Measurements from ENCODE around the gene ZFYVE28. TPM values are rescaled to one million over a fixed set of nuclear protein-coding genes. Genes with fewer than 3 reads are reported as not detected.
A peak's percentile ranks its signal among the peaks of the same experiment; 100 is the strongest.

The ZFYVE28 gene
- total RNA-seq, 2 donors from 2014 or later = 29.6 to 31.6 TPM

DNA sequence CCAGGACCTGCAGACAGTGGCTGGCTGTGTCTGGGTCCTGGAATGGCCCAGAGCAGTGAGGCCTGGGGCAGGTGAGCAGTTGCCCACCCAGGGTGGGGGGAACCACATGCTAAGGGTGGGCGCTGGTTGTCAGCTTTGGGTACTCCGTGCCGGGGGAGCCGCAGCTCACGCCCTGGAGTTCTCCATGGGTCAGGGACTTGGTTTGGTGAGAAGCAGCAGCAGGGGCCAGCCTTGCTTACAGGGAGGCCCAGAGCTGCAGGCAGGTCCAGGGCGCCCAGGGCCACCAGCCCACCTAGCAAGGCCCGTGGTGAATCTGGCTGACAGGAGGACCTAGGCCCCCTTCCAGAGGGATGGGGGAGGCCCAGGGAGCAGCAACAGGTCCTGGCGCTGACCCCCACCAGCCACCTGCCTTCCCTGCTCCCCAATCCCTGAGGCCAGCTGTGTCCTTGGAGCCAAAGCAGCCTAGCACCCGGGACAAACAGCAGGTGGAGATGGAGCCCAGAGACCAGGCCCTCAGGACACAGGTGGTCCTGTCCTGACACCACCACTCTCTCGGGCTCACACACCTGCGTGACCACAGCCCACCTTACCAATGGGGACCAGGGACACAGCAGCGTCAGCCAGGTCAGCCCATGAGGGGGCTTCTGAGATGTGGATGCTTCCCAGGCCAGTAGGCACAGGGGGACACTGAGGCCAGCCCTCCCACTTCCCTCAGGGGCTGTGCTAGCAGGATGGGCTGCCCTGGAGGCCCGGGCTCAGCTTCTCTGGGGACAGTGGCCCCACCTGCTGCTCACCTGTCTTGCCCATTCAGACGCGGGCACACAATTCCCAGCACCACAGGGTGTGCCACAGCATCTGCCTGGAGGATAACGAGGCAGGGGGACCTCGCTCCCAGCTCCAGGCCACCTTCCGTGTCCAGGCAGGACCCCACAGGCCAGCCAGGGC, 160.1 kb downstream of the ZFYVE28 start:
- TF ChIP-seq, protein P1, sequence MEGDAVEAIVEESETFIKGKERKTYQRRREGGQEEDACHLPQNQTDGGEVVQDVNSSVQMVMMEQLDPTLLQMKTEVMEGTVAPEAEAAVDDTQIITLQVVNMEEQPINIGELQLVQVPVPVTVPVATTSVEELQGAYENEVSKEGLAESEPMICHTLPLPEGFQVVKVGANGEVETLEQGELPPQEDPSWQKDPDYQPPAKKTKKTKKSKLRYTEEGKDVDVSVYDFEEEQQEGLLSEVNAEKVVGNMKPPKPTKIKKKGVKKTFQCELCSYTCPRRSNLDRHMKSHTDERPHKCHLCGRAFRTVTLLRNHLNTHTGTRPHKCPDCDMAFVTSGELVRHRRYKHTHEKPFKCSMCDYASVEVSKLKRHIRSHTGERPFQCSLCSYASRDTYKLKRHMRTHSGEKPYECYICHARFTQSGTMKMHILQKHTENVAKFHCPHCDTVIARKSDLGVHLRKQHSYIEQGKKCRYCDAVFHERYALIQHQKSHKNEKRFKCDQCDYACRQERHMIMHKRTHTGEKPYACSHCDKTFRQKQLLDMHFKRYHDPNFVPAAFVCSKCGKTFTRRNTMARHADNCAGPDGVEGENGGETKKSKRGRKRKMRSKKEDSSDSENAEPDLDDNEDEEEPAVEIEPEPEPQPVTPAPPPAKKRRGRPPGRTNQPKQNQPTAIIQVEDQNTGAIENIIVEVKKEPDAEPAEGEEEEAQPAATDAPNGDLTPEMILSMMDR (IDR thresholded peaks at IDR 0.05) = no peak
- peaks cover 4% of the 10 kb centered on the region for H3K36me3 ChIP-seq
- H3K4me3 ChIP-seq = no peak overlapping the region
- H3K9ac ChIP-seq (ENCODE audit: low read depth in 2 of 2, low read length in 2 of 2) = peak overlapping the region in 1 of 2 donors; percentile 28
- peaks cover 10% of the 10 kb centered on the region for H3K4me1 ChIP-seq
- intact Hi-C loops (cut with DNase I) = no loop called here
- H3K27ac ChIP-seq = no peak overlapping the region
- H3K9me3 ChIP-seq = no peaks in the 10 kb centered on the region
- H3K27me3 ChIP-seq = no peaks in the 10 kb centered on the region
- peak; percentile 17 for DNase-seq

DNA sequence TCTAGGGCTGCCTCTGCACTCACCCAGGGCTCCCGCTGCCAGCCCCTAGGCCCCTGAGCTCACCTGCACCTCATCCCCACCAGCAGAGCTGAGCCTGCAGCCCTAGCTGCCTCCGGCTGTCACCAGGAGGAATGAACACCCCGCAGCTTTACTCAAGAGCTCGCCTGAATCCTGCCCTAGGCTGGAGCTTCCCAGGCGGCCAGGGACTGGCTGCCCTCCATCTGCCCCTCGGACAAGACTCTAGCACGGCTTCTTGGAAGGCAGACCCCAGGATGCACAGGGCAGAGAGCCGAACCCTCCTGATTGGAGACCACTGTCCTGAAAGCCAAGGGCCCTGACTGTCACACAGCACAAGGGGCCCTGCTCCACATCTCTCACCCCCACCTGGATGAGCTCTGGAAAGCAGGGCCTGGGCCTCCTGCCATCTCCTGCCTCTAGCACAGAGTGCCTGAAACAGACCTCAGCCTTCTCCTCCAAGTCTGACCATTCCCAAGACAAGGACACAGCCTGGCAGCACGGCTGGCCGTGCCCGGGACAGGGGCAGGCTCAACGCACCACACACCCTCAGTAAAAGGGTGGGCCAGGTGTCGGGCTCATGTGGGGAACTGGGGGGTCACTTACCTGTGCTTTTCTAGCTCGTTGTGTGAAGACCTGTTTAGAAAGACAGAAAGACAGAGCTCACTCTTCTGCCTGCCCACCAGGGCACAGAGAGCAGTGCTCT, 160.9 kb downstream of the ZFYVE28 start:
- Histone ChIP-seq H3K27me3 (no peaks in the 10 kb centered on the region), H3K4me3 (no peak overlapping the region), H3K9ac (ENCODE audit: low read depth in 2 of 2, low read length in 2 of 2) (peak overlapping the region in 1 of 2 donors; percentile 28), H3K36me3 (peaks cover 4% of the 10 kb centered on the region), H3K4me1 (peaks cover 10% of the 10 kb centered on the region), H3K9me3 (no peaks in the 10 kb centered on the region), H3K27ac (no peak overlapping the region)
- DNase-seq = peak; percentile 15
- intact Hi-C loops (cut with DNase I) = no loop called here
- TF ChIP-seq, protein P1 (IDR thresholded peaks at IDR 0.05) = no peak

DNA sequence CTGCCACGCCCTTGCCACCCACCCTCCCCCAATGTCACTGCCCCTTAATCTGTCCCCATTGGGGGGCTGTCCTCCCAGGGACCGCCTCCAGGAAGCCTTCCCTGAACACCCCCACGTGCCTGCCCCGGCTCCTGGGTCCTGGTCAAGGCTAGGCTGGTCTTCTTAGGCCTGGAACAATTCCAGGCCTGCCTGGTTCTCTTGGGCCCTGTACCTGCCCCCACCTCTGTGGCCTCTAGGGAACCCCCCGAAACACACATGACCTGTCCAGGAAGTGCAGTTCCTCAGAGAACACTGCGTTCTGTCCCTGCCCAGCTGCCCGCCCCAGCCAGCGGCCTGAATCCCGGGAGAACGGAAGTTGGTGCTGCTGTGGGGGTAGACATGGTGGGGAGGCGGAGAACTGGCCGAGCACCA, 161.7 kb downstream of the ZFYVE28 start:
- H3K9ac ChIP-seq (ENCODE audit: low read depth in 2 of 2, low read length in 2 of 2) = no peak overlapping the region
- DNase-seq = peak; percentile 18
- peaks cover 9% of the 10 kb centered on the region for H3K36me3 ChIP-seq
- no peak overlapping the region for H3K4me3 ChIP-seq
- no peaks in the 10 kb centered on the region for H3K9me3 ChIP-seq
- no peaks in the 10 kb centered on the region for H3K27me3 ChIP-seq
- intact Hi-C loops (cut with DNase I) = no loop called here
- TF ChIP-seq, protein P1 (IDR thresholded peaks at IDR 0.05) = no peak
- peak overlapping the region; percentile 4 for H3K27ac ChIP-seq
- peaks cover 10% of the 10 kb centered on the region for H3K4me1 ChIP-seq

DNA sequence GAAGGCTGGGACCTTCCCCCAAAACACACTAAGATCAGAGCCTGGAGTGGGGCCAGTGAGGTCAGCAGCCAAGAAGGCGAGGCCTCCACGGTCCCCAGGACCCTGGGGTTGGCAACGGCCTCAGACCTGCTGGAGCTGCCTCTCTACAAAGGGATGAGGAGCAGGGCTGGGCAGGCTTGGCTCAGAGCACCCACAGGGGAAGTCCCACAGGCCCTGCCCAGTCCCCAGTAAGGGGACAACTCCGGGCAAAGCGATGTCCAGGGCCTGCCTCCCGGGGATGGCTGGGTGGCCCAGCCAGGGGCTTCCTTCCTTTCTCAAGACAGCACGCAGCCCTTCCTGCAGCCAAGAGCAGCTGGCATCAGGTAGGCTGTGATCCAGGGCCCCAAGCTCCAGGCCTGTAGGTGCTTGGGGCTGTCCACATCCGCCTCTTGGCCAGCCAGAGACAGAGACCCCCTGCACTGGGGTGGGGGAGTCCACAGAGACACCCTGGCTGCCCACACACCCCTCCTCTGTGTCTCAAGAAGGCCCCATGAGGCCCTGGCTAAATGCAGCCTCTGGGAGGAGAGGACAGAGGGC, 162.2 kb downstream of the ZFYVE28 start:
- Histone ChIP-seq H3K36me3 (peaks cover 10% of the 10 kb centered on the region), H3K9me3 (no peaks in the 10 kb centered on the region), H3K27ac (peak overlapping the region; percentile 4), H3K27me3 (no peaks in the 10 kb centered on the region), H3K4me1 (peaks cover 10% of the 10 kb centered on the region), H3K4me3 (no peak overlapping the region), H3K9ac (ENCODE audit: low read depth in 2 of 2, low read length in 2 of 2) (no peak overlapping the region)
- DNase-seq = peak; percentile 18
- TF ChIP-seq, protein P1 (IDR thresholded peaks at IDR 0.05) = no peak
- intact Hi-C loops (cut with DNase I) = no loop called here

DNA sequence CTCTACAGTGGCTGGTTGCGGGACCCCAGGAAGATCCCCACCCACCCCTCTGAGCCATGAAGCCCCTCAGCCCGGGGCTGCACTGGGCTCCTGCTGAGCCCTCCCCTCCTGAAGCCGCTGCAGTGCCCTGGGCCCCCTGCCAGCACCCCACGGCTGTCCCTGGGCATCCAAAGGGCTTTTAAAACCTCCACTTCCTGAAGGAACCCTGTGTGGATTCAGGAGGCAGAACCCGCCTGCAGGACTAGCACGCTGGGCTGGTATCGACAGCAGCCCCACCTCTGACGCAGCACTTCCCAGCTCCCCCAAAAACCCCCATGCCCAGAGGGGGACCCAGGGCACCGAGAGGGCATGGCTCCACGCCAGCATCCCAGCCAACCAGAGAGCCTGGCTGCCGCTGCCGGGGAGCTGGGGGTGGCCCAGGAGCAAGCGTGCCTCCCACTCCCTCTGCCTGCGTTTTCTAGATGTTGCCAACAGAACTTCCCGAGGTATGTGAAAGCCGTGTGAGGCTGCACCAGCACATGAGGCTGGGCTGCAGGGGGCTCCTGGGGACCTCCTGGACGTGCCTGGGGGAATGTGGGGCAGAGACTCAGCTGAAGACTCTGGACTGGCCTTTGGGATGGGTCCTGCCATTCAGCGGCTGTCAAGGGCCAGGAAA, 162.8 kb downstream of the ZFYVE28 start:
- no peaks in the 10 kb centered on the region for H3K27me3 ChIP-seq
- H3K27ac ChIP-seq = no peak overlapping the region
- H3K4me3 ChIP-seq = no peak overlapping the region
- peaks cover 8% of the 10 kb centered on the region for H3K4me1 ChIP-seq
- peaks cover 10% of the 10 kb centered on the region for H3K36me3 ChIP-seq
- DNase-seq = peak; percentile 17
- TF ChIP-seq, protein P1 (IDR thresholded peaks at IDR 0.05) = no peak
- intact Hi-C loops (cut with DNase I) = no loop called here
- no peaks in the 10 kb centered on the region for H3K9me3 ChIP-seq
- no peak overlapping the region for H3K9ac ChIP-seq (ENCODE audit: low read depth in 2 of 2, low read length in 2 of 2)

Data from colonic mucosa (tissue), 4 donors.